ENCODE results near the gene L1TD1. TPM values are rescaled to one million over a fixed set of nuclear protein-coding genes. Genes with fewer than 3 reads are reported as not detected.

The L1TD1 gene
- polyA plus RNA-seq, 1 experiment, result not detected

DNA sequence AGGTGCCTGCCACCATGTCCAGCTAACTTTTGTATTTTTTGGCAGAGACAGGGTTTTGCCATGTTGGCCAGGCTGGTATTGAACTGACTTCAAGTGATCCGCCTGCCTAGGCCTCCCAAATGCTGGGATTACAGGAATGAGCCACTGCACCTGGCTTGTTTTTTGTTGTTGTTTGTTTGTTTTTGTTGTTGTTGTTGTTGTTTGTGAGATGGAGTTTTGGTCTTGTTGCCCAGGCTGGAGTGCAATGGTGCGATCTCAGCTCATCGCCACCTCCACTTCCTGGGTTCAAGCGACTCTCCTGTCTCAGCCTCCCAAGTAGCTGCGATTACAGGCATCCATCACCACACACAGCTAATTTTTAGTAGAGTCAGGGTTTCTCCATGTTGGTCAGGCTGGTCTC lies 7.1 kb upstream of the L1TD1 start:
- CTCF ChIA-PET, result no interaction called here
- TF ChIP-seq, protein P1, sequence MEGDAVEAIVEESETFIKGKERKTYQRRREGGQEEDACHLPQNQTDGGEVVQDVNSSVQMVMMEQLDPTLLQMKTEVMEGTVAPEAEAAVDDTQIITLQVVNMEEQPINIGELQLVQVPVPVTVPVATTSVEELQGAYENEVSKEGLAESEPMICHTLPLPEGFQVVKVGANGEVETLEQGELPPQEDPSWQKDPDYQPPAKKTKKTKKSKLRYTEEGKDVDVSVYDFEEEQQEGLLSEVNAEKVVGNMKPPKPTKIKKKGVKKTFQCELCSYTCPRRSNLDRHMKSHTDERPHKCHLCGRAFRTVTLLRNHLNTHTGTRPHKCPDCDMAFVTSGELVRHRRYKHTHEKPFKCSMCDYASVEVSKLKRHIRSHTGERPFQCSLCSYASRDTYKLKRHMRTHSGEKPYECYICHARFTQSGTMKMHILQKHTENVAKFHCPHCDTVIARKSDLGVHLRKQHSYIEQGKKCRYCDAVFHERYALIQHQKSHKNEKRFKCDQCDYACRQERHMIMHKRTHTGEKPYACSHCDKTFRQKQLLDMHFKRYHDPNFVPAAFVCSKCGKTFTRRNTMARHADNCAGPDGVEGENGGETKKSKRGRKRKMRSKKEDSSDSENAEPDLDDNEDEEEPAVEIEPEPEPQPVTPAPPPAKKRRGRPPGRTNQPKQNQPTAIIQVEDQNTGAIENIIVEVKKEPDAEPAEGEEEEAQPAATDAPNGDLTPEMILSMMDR (IDR thresholded peaks at IDR 0.05; ENCODE audit: low read depth, low read length), result no peak
- Histone ChIP-seq H3K27ac (ENCODE audit: low read depth, low read length) (no peak overlapping the region), H3K27me3 (ENCODE audit: control insufficient read depth, insufficient read depth, low read length) (no peaks in the 10 kb centered on the region), H3K9me3 (ENCODE audit: control insufficient read depth, insufficient read depth, low read length) (peaks cover 7% of the 10 kb centered on the region; the same call in 1 of the 2 replicates), H3K4me3 (ENCODE audit: low read depth, low read length) (no peak overlapping the region)
- POLR2A ChIA-PET, result no interaction called here
- DNase-seq (ENCODE audit: low read depth, low spot score), result no peak

DNA sequence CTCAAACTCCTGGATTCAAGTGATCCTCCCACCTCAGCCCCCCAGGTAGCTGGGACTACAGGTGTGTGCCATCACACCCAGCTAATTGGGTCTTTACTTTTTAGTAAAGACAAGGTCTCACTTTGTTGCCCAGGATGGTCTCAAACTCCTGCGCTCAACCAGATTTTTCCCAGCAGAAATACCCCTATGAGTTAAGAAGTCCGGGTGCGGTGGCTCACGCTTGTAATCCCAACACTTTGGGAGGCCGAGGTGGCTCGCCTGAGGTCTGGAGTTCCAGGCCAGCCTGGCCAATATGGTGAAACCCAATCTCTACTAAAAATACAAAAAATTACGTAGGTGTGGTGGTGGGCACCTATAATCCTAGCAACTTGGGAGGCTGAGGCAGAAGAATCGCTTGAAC lies 6.5 kb upstream of the L1TD1 start:
- ChIA-PET POLR2A (no interaction called here), CTCF (no interaction called here)
- Histone ChIP-seq H3K27ac (ENCODE audit: low read depth, low read length) (no peak overlapping the region), H3K4me3 (ENCODE audit: low read depth, low read length) (no peak overlapping the region), H3K27me3 (ENCODE audit: control insufficient read depth, insufficient read depth, low read length) (no peaks in the 10 kb centered on the region), H3K9me3 (ENCODE audit: control insufficient read depth, insufficient read depth, low read length) (peaks cover 7% of the 10 kb centered on the region; the same call in 1 of the 2 replicates)
- DNase-seq (ENCODE audit: low read depth, low spot score), result no peak
- TF ChIP-seq, protein P1 (IDR thresholded peaks at IDR 0.05; ENCODE audit: low read depth, low read length), result no peak

GRCh38 chr1:62196086-62196690 lies 1.5 kb downstream of the L1TD1 start:
- H3K27me3 ChIP-seq (ENCODE audit: control insufficient read depth, insufficient read depth, low read length), result peaks cover 3% of the 10 kb centered on the region
- POLR2A ChIA-PET, result no interaction called here
- no peak overlapping the region for H3K4me3 ChIP-seq (ENCODE audit: low read depth, low read length)
- CTCF ChIA-PET, result interaction anchor here (1.5 kb wide), 1 partner anchor 20 kb away, joined by 3 read pairs; no protein-coding TSS in a partner anchor
- TF ChIP-seq, protein P1 (IDR thresholded peaks at IDR 0.05; ENCODE audit: low read depth, low read length), result no peak
- no peak overlapping the region for H3K27ac ChIP-seq (ENCODE audit: low read depth, low read length)
- no peak for DNase-seq (ENCODE audit: low read depth, low spot score)
- H3K9me3 ChIP-seq (ENCODE audit: control insufficient read depth, insufficient read depth, low read length), result peaks cover 4% of the 10 kb centered on the region; the same call in 1 of the 2 replicates

DNA sequence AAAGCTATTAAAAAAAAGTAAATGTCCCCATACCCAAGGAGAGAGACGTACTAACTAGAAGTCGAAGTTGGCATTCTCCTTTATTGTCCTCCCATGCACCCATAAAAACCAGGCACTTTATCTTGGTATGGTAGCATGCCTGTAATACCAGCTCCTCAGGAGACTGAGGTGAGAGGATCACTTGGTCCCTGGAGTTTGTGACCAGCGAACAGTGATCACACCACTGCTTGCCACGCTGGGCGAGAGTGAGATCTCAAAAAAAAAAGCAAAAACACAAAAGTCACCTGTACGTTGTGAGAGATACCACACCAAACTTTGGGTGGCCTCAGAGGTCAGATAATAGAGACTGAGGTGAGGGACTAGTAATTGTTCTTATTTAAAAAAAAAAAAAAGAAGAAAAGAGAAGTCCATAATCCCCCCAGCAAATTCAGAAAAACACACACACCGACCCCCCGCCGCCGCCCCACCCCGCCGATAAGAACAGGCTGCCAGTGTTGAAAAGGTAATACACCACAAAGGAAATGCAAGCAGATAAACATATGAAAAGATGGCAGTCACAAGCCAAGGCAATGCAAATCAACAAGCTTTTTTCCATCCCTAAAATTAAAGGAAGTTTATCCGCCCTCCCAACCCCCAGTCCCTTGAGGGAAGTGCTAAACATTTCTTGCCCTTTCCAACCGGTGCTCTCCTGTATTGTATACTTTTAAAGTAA lies 3.6 kb downstream of the L1TD1 start:
- POLR2A ChIA-PET, result no interaction called here
- DNase-seq (ENCODE audit: low read depth, low spot score), result no peak

GRCh38 chr1:62198781-62199125 lies 4.1 kb downstream of the L1TD1 start:
- Histone ChIP-seq H3K27ac (ENCODE audit: low read depth, low read length) (no peak overlapping the region), H3K9me3 (ENCODE audit: control insufficient read depth, insufficient read depth, low read length) (peaks cover 4% of the 10 kb centered on the region; the same call in 1 of the 2 replicates), H3K27me3 (ENCODE audit: control insufficient read depth, insufficient read depth, low read length) (peaks cover 3% of the 10 kb centered on the region), H3K4me3 (ENCODE audit: low read depth, low read length) (no peak overlapping the region)
- no peak for DNase-seq (ENCODE audit: low read depth, low spot score)
- CTCF ChIA-PET, result no interaction called here
- TF ChIP-seq, protein P1 (IDR thresholded peaks at IDR 0.05; ENCODE audit: low read depth, low read length), result no peak
- POLR2A ChIA-PET, result no interaction called here

More for the DNA sequence above, 3.6 kb downstream of the L1TD1 start:
- H3K27me3 ChIP-seq (ENCODE audit: control insufficient read depth, insufficient read depth, low read length), result peaks cover 3% of the 10 kb centered on the region
- peaks cover 4% of the 10 kb centered on the region; the same call in 1 of the 2 replicates for H3K9me3 ChIP-seq (ENCODE audit: control insufficient read depth, insufficient read depth, low read length)
- TF ChIP-seq, protein P1 (IDR thresholded peaks at IDR 0.05; ENCODE audit: low read depth, low read length), result no peak
- H3K27ac ChIP-seq (ENCODE audit: low read depth, low read length), result no peak overlapping the region
- CTCF ChIA-PET, result no interaction called here
- no peak overlapping the region for H3K4me3 ChIP-seq (ENCODE audit: low read depth, low read length)

Measured in AG04450 (cell line).